Measurements from ENCODE around the gene TREX2.
A peak's percentile ranks its signal among the peaks of the same experiment; 100 is the strongest.

Gene TREX2

DNA sequence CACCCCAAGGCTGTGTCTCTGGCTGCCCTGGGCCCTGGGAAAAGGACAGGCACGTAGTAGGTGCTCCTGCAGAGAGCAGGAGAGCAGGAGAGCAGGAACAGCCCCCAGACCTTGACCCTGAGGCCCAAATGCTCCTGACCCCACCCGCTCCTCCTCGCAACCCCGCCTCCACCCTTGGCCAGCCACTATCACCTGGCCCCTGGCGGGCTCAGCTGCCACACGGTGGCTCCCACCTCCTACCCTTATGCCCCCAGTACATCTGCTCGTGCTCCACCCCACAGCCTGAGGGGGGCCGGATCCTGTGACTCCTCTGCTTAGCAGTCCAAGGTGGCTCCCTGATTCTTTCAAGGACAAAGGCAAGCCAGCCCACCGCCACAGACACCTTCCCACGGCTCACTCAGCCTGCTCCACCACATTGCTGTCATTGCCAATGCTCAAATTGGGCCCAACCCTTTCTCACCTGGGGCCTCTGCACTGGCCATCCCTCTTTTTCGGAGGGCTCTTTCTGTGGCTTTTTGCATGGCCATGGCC, 30.0 kb upstream of the TREX2 start:
- DNase-seq (ENCODE audit: low read depth) = no peak

DNA sequence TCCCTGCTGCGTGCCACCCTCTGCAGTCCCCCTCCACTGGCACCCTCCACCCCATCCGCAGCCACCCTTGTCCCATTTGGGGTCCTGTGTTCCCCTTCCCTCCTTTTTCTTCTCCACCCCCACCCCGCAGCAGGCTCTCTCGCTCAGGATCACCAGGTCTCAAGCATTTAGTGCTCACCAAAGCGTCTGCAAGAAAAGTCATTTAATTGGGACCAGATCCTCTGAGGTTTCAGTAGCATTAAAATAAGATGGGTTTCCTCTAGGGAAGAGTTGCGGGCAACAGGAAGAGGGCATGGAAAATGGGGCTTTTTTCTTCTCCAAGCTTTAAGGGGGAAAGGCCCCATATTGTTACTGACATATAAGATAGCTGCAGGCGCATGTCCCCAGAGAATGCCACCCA, 29.4 kb upstream of the TREX2 start:
- peak; percentile 7 for DNase-seq (ENCODE audit: low read depth)

DNA sequence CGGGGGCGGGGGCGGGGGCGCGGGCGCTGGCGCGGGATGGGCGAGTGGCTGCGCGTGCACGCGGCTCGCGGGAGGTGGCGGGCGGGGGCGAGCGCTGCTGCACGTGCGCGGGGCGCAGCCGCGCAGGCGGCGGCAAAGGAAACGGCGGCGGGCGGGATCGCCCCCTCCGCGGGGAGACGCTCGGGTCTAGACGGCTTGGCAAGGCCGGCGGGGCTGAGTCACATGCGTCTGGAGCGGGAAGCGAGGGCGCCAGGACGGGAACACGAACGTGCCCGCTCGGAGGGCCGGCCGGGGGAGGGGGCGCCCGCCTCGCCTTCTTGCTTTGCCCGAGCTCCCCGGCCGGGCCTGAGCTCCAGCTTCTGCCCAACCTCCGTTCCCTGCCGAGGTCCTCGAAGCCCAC, 28.9 kb upstream of the TREX2 start:
- DNase-seq (ENCODE audit: low read depth) = peak; percentile 18

DNA sequence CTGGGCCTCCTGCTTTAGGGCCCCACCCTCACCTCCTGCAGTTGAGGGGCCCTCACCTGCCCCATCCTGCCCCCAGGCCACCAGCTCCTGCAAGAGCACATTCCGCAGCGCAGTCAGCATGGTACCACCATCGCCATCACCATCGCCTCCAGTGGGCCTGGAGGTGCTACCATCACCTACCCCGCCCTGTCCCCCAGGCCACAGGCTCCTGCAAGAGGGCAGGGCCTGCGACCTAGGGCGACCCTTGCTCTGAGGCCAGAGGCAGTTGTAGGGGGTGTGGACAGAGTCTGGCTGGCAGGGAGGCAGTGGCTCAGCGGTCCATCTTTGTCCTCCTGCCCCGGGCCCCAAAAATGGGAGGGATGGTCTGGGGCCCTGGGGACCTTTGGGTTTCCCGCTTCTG, 28.4 kb upstream of the TREX2 start:
- no peak for DNase-seq (ENCODE audit: low read depth)

DNA sequence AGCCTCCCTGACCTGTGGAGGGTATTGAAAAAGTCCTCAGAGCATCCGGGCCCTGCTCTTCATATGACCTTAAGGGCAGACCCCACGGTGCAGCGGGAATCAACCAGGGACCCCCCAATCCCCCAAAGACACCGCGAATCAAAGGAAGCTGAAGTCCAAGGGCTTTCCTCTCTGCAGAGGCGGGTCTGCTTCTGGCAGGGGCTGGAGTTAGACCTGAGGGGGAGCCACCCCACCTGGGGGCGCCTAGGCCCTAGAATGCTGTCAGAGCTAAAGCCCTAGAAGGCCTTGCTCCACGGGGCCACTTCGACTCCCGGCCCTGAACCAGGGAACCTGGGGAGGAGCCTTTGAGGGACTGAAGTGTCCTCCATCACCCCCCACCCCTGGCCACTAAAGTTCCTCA, 27.3 kb upstream of the TREX2 start:
- DNase-seq (ENCODE audit: low read depth) = no peak

DNA sequence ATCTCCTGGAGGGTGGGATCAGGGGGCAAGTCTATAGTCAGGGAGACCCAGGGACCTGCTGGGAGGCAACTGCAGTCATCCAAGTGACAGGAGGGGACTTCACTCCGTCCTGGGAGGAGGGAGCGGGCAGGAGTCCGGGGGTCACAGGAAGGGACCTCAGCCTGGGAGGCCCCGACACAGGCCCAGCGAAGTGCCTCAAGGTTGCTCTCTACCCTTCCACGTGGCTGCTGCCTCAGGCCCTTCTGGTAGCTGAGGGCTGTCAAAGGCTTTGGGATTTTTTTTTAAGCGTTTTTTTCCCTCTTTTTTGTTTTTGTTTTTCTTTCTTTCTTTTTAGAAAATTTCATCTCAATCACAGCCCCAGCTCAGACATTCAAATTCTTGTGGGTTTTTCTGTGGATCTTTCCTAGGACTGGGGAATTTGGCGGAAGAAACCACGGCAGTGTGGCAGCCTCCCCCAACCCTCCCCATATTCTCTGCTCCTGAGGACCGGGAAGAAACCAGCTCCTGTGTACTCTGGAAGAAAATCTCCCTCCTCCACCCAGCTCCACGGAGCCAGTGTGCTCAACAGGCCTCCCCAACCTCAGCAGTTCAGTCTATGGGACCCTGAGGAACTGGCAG, 25.9 kb upstream of the TREX2 start:
- no peak for DNase-seq (ENCODE audit: low read depth)

DNA sequence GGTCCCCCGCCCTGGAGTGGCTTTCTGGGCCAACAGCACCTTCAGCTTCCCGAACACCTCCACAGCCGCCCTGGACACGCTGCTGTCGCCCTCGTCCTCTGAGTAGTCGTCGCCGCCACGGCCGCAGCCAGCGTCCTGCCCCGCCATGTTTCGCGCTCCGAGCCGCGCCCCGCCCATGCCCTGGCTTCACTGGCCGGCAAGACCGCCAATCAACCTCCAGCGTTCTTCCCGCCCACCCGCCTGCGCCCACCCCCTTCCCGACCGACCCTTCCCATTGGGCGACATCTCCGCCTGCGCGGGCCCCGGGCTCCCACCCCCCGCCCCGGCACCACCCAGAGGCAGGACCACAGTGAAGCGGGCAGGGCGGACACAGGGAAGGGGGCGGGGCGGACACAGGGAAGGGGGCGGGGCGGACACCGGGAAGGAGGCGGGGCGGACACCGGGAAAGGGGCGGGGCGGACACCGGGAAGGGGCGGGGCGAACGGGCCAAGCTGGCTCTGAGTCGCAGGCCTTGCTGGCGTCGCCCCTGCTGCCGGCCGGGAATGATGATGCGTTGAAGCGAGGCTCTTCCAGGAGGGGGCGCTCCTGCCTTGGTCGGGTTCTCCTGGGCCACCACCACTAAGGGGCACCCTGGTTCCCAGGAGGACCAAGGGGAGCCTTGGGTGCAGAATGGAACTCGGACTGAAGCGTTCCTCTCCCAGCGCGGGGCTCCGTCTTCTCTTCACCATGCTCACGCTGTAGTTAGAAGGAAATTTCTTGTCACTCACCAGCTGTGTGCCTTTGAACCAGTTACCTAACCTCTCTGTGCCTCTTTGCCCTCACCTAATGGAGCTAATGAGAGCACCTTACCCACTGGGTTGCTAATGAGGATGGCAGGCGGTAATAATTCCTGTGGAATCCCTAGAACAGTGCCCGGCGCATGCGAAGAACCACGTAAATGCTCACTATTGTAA, 24.8 kb upstream of the TREX2 start, which contains the start of gene HAUS7:
Gene HAUS7, minus strand, starts transcription at position 166 of the 953 bp plus-strand sequence. Its CDS starts 19 bp downstream, at position 147.
- peak; percentile 89 for DNase-seq (ENCODE audit: low read depth)

DNA sequence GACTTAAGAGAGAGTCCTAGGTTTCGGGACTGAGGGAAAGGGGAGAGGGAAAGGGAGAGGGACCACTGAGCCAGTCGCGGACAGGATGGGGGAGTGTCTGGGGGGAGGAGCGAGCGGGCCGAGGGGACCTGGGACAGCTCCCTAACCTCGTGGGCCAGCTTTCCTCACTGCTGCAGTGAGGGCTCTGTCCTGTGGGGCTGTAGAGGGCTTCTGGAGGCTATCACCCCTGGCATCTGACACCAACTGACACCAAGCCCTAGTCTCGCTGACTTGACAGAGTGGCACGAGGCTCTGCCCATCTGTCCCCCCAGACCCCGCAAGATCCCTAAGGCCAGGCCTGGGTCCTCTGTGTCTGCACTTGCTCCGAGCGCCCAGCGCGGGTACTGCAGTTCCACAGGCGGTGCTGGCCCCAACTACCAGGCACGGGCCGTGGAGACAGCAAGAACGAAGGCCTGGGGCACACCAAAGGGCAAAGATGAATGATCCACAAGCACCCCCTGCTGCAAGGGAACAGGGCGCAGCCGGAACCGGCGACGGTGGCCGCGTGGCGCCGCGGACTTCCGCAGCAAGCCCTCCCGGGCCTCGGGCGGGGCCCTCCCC, 24.1 kb upstream of the TREX2 start:
- DNase-seq (ENCODE audit: low read depth) = peak; percentile 23

DNA sequence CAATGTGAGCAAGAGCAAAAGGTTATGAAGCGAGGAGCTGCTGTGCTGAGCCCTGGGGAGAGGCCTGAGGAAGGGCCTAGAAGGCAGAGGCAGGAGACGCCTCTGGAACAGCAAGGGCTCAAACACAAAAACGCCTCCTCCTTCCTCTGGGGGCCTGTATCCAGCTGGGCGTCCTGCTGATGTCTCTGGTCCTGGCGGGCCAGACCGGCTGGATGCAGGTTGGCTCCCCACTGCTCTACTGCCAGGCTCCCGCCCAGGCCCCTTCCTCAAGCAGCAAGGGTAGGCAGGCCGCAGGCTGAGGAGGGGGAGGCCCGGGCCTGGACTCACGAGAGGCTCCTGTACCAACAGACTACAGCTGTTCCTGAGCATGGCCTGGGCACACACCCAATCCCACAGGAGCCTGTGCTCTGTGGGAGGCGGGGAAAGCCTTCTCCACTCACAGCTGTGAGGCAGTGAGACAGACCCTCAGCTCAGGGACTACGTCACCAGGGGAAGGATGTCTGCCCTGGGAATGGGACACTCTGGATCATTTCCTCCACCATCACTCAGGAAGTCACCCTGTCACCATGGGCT, 22.2 kb upstream of the TREX2 start:
- no peak for DNase-seq (ENCODE audit: low read depth)

DNA sequence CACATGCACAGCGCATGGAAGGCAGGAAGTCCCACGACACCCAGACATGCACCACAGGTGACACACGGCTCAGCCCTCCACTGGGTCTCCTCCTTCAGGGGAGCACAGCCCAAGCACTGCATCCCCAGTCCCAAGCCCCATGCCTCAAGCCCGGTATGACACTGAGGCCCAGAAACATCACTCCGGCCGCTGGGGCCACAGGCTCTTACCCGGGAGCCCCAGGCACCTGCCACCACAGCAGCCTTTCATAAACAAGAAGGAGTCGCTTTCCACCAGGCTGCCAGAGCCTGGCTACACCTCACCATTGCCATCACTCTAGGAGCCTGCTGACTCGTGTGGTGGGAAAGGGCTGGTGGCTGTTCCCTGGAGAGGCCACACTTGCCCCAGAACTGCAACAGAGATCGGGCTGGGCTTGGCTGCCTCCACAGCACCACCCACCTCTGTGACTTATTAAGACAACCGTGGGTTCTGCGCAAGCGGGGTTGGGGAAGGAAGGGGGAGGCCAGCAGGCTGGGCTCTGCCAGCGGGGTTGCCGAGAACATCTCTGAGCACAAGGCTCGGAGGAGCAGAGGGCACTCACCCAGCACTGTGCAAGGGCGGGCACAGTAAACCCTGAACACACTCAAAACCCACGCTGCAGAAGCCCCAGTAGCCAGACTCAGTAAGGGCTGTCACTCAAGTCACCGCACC, 20.0 kb upstream of the TREX2 start:
- DNase-seq (ENCODE audit: low read depth) = peak; percentile 2

DNA sequence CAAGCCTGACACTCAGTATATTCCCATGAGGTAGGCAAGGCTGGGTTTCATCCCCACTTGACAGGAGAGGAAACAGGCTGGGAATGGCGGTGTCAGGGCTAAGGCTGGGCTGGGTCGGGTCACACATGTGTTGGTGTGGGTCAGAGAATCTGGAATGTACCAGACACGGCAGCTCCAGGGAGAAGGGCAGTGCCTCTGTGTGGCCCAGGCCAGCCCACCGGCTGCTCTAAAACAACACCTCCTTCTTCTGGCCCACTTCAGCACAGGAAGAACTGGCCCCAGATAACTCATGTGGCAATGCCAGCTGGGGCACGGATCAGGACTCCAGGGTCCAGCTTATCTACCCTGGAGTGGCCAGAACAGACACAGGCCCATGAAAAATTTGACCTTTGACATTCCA, 18.3 kb upstream of the TREX2 start:
- DNase-seq (ENCODE audit: low read depth) = no peak

DNA sequence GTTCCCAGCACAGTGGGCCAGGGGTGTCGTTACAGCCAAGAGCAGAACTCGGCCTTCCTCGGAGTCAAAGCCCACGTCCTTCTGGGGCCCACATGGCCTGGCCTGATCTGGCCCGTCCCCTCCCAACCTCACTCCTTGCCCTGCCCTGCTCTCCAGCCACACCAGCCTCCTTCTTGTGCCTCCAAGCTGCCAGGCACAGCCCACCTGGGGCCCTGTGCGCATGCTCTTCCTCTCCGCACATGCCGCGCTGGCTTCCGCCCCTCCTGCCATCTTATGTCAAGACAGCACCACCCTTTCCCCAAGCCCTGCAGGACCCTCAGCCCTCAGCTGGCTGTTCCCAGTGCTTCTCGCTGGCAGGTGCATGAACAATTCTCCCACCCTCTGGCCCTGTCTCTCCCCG, 17.7 kb upstream of the TREX2 start:
- DNase-seq (ENCODE audit: low read depth) = no peak

DNA sequence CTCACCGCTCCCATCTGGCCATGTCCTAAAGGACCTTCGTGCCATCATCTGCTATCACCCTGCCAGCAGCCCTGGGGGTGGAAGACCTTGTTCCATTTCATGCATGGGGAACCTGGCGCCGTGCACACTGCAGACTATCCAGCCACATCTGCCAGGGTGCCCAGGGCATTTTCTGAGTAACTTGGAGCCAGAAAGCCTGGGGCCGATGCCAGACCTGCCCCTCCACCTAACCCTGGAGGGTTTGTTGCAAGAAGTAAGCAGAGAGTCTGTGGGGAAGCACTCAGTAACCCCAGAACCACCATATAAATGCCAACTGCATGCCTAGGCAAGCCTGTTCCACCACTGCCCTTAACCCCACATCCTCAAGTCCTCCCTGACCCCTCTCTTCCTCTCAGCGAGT, 17.2 kb upstream of the TREX2 start:
- peak; percentile 19 for DNase-seq (ENCODE audit: low read depth)

DNA sequence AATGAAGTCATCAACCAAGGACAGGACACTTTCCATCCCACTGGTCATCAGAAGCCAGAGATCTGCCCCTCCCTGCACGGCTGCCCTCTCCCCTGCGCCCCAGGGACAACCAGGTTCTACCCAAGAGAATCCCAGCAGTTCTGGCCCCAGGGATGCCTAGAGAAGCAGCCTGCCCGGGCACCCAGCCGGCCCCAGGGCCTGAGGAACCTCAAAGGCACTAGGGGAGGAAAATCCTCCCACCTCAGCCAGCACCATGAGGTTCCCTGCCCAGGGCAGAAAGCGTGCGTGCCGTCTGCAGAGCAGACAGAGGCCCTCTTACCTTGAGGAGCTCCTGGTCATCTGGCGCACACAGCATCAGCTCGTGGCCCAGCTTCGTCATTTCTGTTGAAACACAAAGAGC, 16.4 kb upstream of the TREX2 start:
- no peak for DNase-seq (ENCODE audit: low read depth)

DNA sequence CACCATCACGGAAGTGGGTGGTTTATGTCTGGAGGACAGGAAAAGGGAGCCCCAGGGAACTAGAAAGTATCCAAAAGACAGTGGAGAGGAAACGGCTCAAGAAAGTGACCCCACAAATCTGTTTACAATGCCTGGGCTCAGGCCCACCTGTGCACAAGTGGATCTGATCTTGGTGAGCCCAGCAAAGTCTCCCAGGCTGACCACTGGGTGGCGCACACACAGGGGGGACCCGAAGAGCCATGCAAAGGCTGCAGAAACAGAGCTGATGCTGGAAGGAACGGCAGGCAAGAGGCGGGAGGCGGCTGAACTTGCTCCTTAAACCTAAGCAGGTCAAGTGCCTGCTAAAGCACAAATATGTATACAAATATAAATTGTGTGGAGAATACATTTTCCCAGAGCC, 15.0 kb upstream of the TREX2 start:
- DNase-seq (ENCODE audit: low read depth) = peak; percentile 24

DNA sequence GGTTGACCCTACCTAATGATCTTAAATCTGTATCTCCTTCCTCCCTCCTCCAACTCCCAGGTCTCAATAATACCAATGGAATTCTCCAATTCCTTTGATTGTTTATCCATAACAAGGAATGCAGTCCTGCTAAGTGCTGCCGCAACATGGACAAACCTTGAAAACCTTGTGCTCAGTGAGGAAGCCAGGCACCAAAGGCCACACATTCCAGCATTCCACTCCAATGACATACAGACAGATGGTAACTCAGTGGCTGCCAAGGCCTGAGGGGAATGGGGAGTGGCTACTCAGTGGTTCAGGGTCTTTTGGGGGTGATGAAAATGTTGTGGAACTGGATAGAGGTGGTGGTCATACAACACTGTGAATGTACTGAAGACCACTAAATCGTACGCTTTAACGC, 14.1 kb upstream of the TREX2 start:
- peak; percentile 41 for DNase-seq (ENCODE audit: low read depth)

DNA sequence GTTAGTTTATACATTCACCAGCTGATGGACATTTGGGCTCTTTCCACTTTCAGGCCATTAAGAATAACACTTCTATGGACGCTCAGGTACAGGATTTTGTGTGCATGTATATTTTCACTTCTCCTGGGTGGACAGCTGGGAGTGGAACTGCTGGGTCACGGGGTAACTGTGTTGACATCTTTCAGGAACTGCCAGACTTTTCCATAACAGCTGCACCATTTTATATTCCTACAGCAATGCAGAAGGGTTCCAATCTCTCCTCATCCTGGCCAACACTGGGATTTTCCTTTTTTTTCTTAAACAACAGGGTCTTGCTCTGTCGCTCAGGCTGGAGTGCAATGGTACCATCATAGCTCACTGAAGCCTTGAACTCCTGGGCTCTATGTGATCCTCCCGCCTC, 12.6 kb upstream of the TREX2 start:
- no peak for DNase-seq (ENCODE audit: low read depth)

DNA sequence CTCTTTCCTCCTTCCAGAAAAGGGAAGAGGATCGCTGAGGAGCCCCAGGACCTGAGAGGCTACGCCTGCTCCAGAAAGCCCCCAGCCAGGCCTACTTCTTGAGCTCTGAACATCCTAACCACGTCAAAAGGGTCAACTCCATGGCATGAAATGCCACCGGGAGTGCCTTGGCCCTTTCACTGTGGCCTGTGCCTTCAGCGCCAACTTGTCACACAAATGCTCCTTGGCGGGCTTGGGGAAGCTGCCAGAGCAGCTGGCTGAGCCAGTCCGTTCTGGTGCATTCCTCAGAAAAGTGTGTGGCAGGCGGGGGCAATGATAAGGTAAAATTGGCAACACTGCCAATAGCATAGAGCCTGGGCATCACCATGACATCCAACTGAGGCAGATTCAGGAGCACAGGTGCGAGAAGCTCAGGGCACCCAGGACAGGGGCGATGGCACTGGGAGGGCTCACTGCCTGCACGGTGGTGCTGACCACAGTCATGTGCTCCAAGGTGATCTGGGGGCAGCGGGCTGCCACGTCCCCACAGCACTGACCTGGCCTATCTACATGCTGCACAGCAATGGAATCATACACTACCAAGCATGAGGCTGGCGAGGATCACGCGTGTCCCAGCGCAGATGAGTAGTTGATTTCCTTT, 12.1 kb upstream of the TREX2 start:
- DNase-seq (ENCODE audit: low read depth) = no peak

DNA sequence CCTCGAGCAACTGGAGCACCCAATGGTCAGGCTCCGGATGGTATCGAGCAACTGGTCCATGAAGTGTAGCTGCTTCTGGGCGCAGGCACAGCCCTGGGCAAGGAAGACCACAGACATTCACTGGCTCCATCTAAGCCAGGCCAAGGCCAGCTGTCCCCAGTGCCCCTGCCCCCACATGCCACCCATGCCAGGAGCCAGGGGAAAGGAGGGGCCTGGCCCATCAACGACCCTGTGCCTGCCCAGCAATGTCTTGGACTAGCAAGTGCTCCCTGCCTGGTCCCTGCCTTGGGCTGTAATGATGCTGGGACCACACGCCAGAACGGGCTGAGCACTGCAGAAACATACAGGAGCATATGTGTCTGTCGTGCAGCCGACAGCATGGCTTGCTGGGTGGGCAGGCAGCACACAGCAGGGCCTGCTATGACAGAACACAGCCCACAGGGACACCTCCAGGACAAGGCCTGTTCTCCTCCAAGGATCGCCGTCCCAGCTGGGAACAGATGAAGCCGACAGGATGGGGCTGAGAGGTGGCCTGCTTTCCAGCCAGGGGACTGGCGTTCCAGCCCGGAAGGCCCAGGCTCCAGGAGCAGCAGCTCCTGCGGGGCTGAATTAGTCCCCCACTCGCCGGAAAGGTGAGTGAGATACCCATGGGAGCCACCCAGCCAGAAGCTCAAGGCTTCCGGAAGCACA, 11.4 kb upstream of the TREX2 start:
- no peak for DNase-seq (ENCODE audit: low read depth)

DNA sequence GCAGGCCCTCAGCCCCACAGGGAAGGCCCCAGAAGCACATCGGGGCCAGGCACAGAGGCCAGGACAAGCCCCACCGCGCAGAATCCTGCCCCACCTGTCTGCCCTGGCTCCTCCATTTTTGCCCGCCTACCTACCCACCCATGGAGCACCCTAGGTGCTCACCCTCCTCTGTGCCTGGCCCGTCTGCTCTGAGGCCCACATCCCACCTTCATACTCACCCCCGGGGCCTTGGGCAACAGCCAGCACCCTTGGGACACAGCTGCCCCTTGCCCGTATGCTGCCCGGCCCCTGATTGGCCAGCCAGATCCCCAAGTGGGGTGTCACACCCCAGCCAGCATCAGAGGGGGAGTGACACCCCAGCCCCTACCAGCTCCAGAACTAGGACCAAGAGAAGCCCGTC, 10.8 kb upstream of the TREX2 start:
- DNase-seq (ENCODE audit: low read depth) = no peak

DNA sequence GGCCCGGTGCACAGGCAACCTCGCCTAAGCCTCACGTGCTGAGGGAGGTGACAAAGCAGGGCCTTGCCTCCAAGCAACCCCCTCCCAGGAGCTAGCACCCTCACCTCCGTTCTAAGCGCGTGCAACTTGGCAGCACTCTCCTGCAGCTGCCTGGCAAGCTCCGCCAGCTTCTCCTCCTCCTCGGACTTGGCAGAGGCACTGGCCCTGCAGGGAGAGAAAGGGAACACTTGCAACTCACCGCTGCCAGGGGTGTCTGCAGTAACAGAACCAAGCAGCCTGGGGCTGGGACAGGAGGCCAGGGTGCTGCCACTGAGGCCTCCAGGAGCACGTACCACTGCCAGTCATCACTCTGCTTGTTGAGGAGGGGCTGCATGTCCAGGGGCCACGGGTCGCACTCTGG, 10.3 kb upstream of the TREX2 start:
- no peak for DNase-seq (ENCODE audit: low read depth)

All from fibroblast of gingiva (primary cell).